ENCODE results near the gene TBX4.

The TBX4 gene

GRCh38 chr17:61480414-61480807 lies 28.2 kb downstream of the TBX4 start:
- Histone ChIP-seq H3K9me3 (ENCODE audit: insufficient read depth, low read length) (no peaks in the 10 kb centered on the region), H3K4me2 (ENCODE audit: low read depth, low read length, poor library complexity, severe bottlenecking) (no peak overlapping the region), H3F3A (ENCODE audit: insufficient read depth) (no peaks in the 10 kb centered on the region), H3K36me3 (ENCODE audit: low read length) (no peaks in the 10 kb centered on the region), H3K27ac (ENCODE audit: low read depth, low read length) (no peak overlapping the region), H3K9me2 (replicated peaks; ENCODE audit: insufficient read depth, low read length) (no peaks in the 10 kb centered on the region), H3K79me2 (ENCODE audit: insufficient read depth, low read length) (no peaks in the 10 kb centered on the region), H2AFZ (ENCODE audit: low read depth, low read length, severe bottlenecking) (no peak overlapping the region), H3K9ac (ENCODE audit: low read length) (no peak overlapping the region), H3K27me3 (ENCODE audit: low read length) (no peaks in the 10 kb centered on the region), H3K4me3 (ENCODE audit: insufficient read depth, low read length, poor library complexity, severe bottlenecking) (no peak overlapping the region), H4K20me1 (ENCODE audit: low read depth, low read length) (no peaks in the 10 kb centered on the region)
- TF ChIP-seq CTCF (IDR thresholded peaks at IDR 0.05; ENCODE audit: insufficient read depth, low read length, poor library complexity, severe bottlenecking), result no peak
- no peak for TF ChIP-seq EZH2phosphoT487 (conservative IDR thresholded peaks at IDR 0.05; ENCODE audit: low read length)

GRCh38 chr17:61481421-61481820 lies 29.2 kb downstream of the TBX4 start:
- TF ChIP-seq EZH2phosphoT487 (conservative IDR thresholded peaks at IDR 0.05; ENCODE audit: low read length) (no peak), CTCF (IDR thresholded peaks at IDR 0.05; ENCODE audit: insufficient read depth, low read length, poor library complexity, severe bottlenecking) (no peak)
- Histone ChIP-seq H3K36me3 (ENCODE audit: low read length) (no peaks in the 10 kb centered on the region), H3K9ac (ENCODE audit: low read length) (no peak overlapping the region), H3F3A (ENCODE audit: insufficient read depth) (no peaks in the 10 kb centered on the region), H3K4me3 (ENCODE audit: insufficient read depth, low read length, poor library complexity, severe bottlenecking) (no peak overlapping the region), H4K20me1 (ENCODE audit: low read depth, low read length) (no peaks in the 10 kb centered on the region), H2AFZ (ENCODE audit: low read depth, low read length, severe bottlenecking) (no peak overlapping the region), H3K27ac (ENCODE audit: low read depth, low read length) (no peak overlapping the region), H3K4me2 (ENCODE audit: low read depth, low read length, poor library complexity, severe bottlenecking) (no peak overlapping the region), H3K9me3 (ENCODE audit: insufficient read depth, low read length) (no peaks in the 10 kb centered on the region), H3K79me2 (ENCODE audit: insufficient read depth, low read length) (no peaks in the 10 kb centered on the region), H3K27me3 (ENCODE audit: low read length) (no peaks in the 10 kb centered on the region), H3K9me2 (replicated peaks; ENCODE audit: insufficient read depth, low read length) (no peaks in the 10 kb centered on the region)

GRCh38 chr17:61482467-61482866 lies 30.2 kb downstream of the TBX4 start:
- H3K36me3 ChIP-seq (ENCODE audit: low read length), result no peaks in the 10 kb centered on the region
- H3F3A ChIP-seq (ENCODE audit: insufficient read depth), result no peaks in the 10 kb centered on the region
- no peak overlapping the region for H2AFZ ChIP-seq (ENCODE audit: low read depth, low read length, severe bottlenecking)
- H3K27ac ChIP-seq (ENCODE audit: low read depth, low read length), result no peak overlapping the region
- no peaks in the 10 kb centered on the region for H3K9me2 ChIP-seq (replicated peaks; ENCODE audit: insufficient read depth, low read length)
- no peak overlapping the region for H3K4me3 ChIP-seq (ENCODE audit: insufficient read depth, low read length, poor library complexity, severe bottlenecking)
- TF ChIP-seq CTCF (IDR thresholded peaks at IDR 0.05; ENCODE audit: insufficient read depth, low read length, poor library complexity, severe bottlenecking) (no peak), EZH2phosphoT487 (conservative IDR thresholded peaks at IDR 0.05; ENCODE audit: low read length) (no peak)
- H3K4me2 ChIP-seq (ENCODE audit: low read depth, low read length, poor library complexity, severe bottlenecking), result no peak overlapping the region
- H4K20me1 ChIP-seq (ENCODE audit: low read depth, low read length), result no peaks in the 10 kb centered on the region
- H3K9me3 ChIP-seq (ENCODE audit: insufficient read depth, low read length), result no peaks in the 10 kb centered on the region
- no peaks in the 10 kb centered on the region for H3K27me3 ChIP-seq (ENCODE audit: low read length)
- no peak overlapping the region for H3K9ac ChIP-seq (ENCODE audit: low read length)
- H3K79me2 ChIP-seq (ENCODE audit: insufficient read depth, low read length), result no peaks in the 10 kb centered on the region

GRCh38 chr17:61483778-61484116 lies 31.5 kb downstream of the TBX4 start:
- Histone ChIP-seq H4K20me1 (ENCODE audit: low read depth, low read length) (no peaks in the 10 kb centered on the region), H3K27ac (ENCODE audit: low read depth, low read length) (no peak overlapping the region), H3K9ac (ENCODE audit: low read length) (no peak overlapping the region), H3K4me3 (ENCODE audit: insufficient read depth, low read length, poor library complexity, severe bottlenecking) (no peak overlapping the region), H3K9me3 (ENCODE audit: insufficient read depth, low read length) (no peaks in the 10 kb centered on the region), H3K9me2 (replicated peaks; ENCODE audit: insufficient read depth, low read length) (no peaks in the 10 kb centered on the region), H3K27me3 (ENCODE audit: low read length) (no peaks in the 10 kb centered on the region), H3K4me2 (ENCODE audit: low read depth, low read length, poor library complexity, severe bottlenecking) (no peak overlapping the region), H3F3A (ENCODE audit: insufficient read depth) (no peaks in the 10 kb centered on the region), H3K36me3 (ENCODE audit: low read length) (no peaks in the 10 kb centered on the region), H2AFZ (ENCODE audit: low read depth, low read length, severe bottlenecking) (no peak overlapping the region), H3K79me2 (ENCODE audit: insufficient read depth, low read length) (no peaks in the 10 kb centered on the region)
- TF ChIP-seq CTCF (IDR thresholded peaks at IDR 0.05; ENCODE audit: insufficient read depth, low read length, poor library complexity, severe bottlenecking) (no peak), EZH2phosphoT487 (conservative IDR thresholded peaks at IDR 0.05; ENCODE audit: low read length) (no peak)
